CD8-positive, alpha-beta memory T cell (primary cell): ENCODE data around the gene RASSF5. TPM values are rescaled to one million over a fixed set of nuclear protein-coding genes. Genes with fewer than 3 reads are reported as not detected.
A peak's percentile ranks its signal among the peaks of the same experiment; 100 is the strongest.

ENCODE experiments used
- CTCF ChIA-PET: fragments of 350-600 bp; sonication (Branson Sonifier 250); formaldehyde crosslinking; loops from one replicate; lab custom pipeline; 2021; ENCODE audit warnings: antibody characterized with exemption; lab: Charles Lee
- POLR2A ChIA-PET: fragments of 350-600 bp; sonication (Branson Sonifier 250); formaldehyde crosslinking; loops from one replicate; lab custom pipeline; 2021; ENCODE audit warnings: antibody characterized with exemption; lab: Charles Lee
- DNase-seq, 5 donors: peaks; one replicate each; pipeline versions ENCODE4 v3.0.0 to v3.0.0-alpha.2; 2020 to 2022; ENCODE audit warnings: mixed read lengths in 1 of 5
- H3K27ac ChIP-seq: one replicate; pipeline ENCODE4 v1.7.0; 2013; ENCODE audit warnings: low read depth, mild to moderate bottlenecking, low read length, moderate library complexity
- H3K27me3 ChIP-seq: 2 replicates; pipeline ENCODE4 v1.7.0; 2013; ENCODE audit warnings: low read length, mild to moderate bottlenecking; ENCODE audit not compliant: insufficient read depth, poor library complexity, severe bottlenecking
- H3K36me3 ChIP-seq: 2 replicates; pipeline ENCODE4 v1.7.0; 2013; ENCODE audit warnings: mild to moderate bottlenecking, low read length, moderate library complexity; ENCODE audit not compliant: insufficient read depth
- H3K4me1 ChIP-seq: 2 replicates; pipeline ENCODE4 v1.7.0; 2013; ENCODE audit warnings: mild to moderate bottlenecking, low read length, moderate library complexity; ENCODE audit not compliant: insufficient read depth
- H3K4me3 ChIP-seq: 2 replicates; pipeline ENCODE4 v1.7.0; 2013; ENCODE audit warnings: mild to moderate bottlenecking, low read length
- H3K9me3 ChIP-seq: 2 replicates; pipeline ENCODE4 v1.7.0; 2013; ENCODE audit warnings: mild to moderate bottlenecking, low read length
- H3K27ac Mint-ChIP-seq, 8 donors: one replicate each; pipeline ENCODE4 v1.8.0; 2020 to 2021; ENCODE audit warnings: mixed read lengths in 8 of 8, mild to moderate bottlenecking in 6 of 8, inconsistent platforms in 3 of 8, moderate library complexity in 3 of 8
- H3K27me3 Mint-ChIP-seq, 2 donors: one replicate each; pipeline ENCODE4 v1.8.0; 2020 to 2021; ENCODE audit warnings: mixed read lengths in 2 of 2, mild to moderate bottlenecking in 1 of 2, moderate library complexity in 1 of 2
- H3K36me3 Mint-ChIP-seq, 3 donors: one replicate each; pipeline ENCODE4 v1.8.0; 2020 to 2021; ENCODE audit warnings: mixed read lengths in 3 of 3, inconsistent platforms in 1 of 3, mild to moderate bottlenecking in 1 of 3
- H3K4me1 Mint-ChIP-seq, 3 donors: one replicate each; pipeline ENCODE4 v1.8.0; 2020 to 2021; ENCODE audit warnings: mixed read lengths in 3 of 3, inconsistent platforms in 1 of 3, mild to moderate bottlenecking in 1 of 3
- H3K4me3 Mint-ChIP-seq, 7 donors: one replicate each; pipeline ENCODE4 v1.8.0; 2020 to 2021; ENCODE audit warnings: mixed read lengths in 7 of 7, mild to moderate bottlenecking in 6 of 7, moderate library complexity in 4 of 7, inconsistent platforms in 2 of 7
- H3K9me3 Mint-ChIP-seq, 5 donors: one replicate each; pipeline ENCODE4 v1.8.0; 2020 to 2022; ENCODE audit warnings: mixed read lengths in 5 of 5, mild to moderate bottlenecking in 3 of 5, moderate library complexity in 2 of 5, inconsistent platforms in 1 of 5
- polyA plus RNA-seq: library from polyadenylated mRNA; unstranded; fragments of 300-500 nt; fragmentation: Illumina TruSeq; gene quantifications from one replicate; pipeline ENCODE4 v1.2.3, GENCODE V29; 2021
- total RNA-seq, 2 experiments: library from RNA; stranded (reverse); gene quantifications; one replicate each; pipeline ENCODE4 v1.2.3, GENCODE V29; 2021

Gene RASSF5
- total and polyA plus RNA-seq, 3 experiments from 2014 or later, result 163 to 329 (median 165) TPM

- Mint-ChIP-seq H3K4me1 (peaks cover 13 to 27% (median 18%) of the 10 kb centered on the region in 3 donors), H3K27me3 (peaks cover 10 to 19% of the 10 kb centered on the region in 2 donors), H3K4me3 (peak overlapping the region; percentile 85 to 96 (median 89)), H3K27ac (peak overlapping the region; percentile 48 to 95 (median 90)), H3K9me3 (no peaks in the 10 kb centered on the region), H3K36me3 (no peaks in the 10 kb centered on the region)
- CTCF ChIA-PET, result interaction anchor here (0.9 to 8.4 kb wide), 26 partner anchors 9 to 370 kb away, joined by 3 to 108 read pairs (median 6); partner anchors contain the start of genes EIF2D and IKBKE
- Histone ChIP-seq H3K27ac (peak overlapping the region; percentile 49), H3K27me3 (no peaks in the 10 kb centered on the region), H3K9me3 (no peaks in the 10 kb centered on the region), H3K36me3 (no peaks in the 10 kb centered on the region), H3K4me1 (peaks cover 13% of the 10 kb centered on the region), H3K4me3 (peak overlapping the region; percentile 62)
- POLR2A ChIA-PET, result interaction anchor here (0.6 to 1.4 kb wide), 4 partner anchors 10 to 157 kb away, joined by 3 to 7 read pairs (median 3); partner anchors contain the start of gene EIF2D
- peak; percentile 41 to 81 (median 72) for DNase-seq
These were observed 127.2 kb downstream of the RASSF5 start for GRCh38 chr1:206634365-206635079.

- H3K36me3 Mint-ChIP-seq, result no peaks in the 10 kb centered on the region
- Histone ChIP-seq H3K4me1 (peaks cover 13% of the 10 kb centered on the region), H3K27ac (peak within 1 kb of the TSS; percentile 59), H3K27me3 (no peaks in the 10 kb centered on the region), H3K4me3 (peak within 1 kb of the TSS; percentile 62), H3K9me3 (no peaks in the 10 kb centered on the region), H3K36me3 (no peaks in the 10 kb centered on the region)
- ChIA-PET POLR2A (interaction anchor here (0.6 to 1.4 kb wide), 5 partner anchors 11 to 286 kb away, joined by 3 to 7 read pairs (median 3); partner anchors contain the start of genes EIF2D and FCMR), CTCF (interaction anchor here (0.7 to 8.4 kb wide), 33 partner anchors 9 to 369 kb away, joined by 3 to 108 read pairs (median 4); partner anchors contain the start of genes EIF2D and IKBKE)
- no peaks in the 10 kb centered on the region for H3K9me3 Mint-ChIP-seq
- H3K27ac Mint-ChIP-seq, result peak within 1 kb of the TSS; percentile 61 to 95 (median 90)
- peaks cover 13 to 27% (median 18%) of the 10 kb centered on the region in 3 donors for H3K4me1 Mint-ChIP-seq
- H3K27me3 Mint-ChIP-seq, result peaks cover 10 to 13% of the 10 kb centered on the region in 2 donors
- peak within 1 kb of the TSS; percentile 85 to 96 (median 89) for H3K4me3 Mint-ChIP-seq
- DNase-seq, result peak; percentile 84 to 94 (median 87)
These were observed 128.0 kb downstream of the RASSF5 start, which contains the start of gene DYRK3 for GRCh38 chr1:206635080-206635977. DYRK3 (plus strand) TSS chr1:206635536; CDS start chr1:206635704, 168 bp downstream.

- Mint-ChIP-seq H3K4me3 (peak overlapping the region; percentile 64 to 96 (median 86)), H3K27me3 (peaks cover 10 to 13% of the 10 kb centered on the region in 2 donors), H3K27ac (peak overlapping the region in 7 of 8 donors; percentile 9 to 83 (median 52)), H3K9me3 (no peaks in the 10 kb centered on the region), H3K36me3 (no peaks in the 10 kb centered on the region), H3K4me1 (peaks cover 13 to 27% (median 18%) of the 10 kb centered on the region in 3 donors)
- DNase-seq, result no peak
- ChIA-PET CTCF (interaction anchor here (0.8 to 8.4 kb wide), 24 partner anchors 8 to 347 kb away, joined by 3 to 108 read pairs (median 6); partner anchors contain the start of genes EIF2D and IKBKE), POLR2A (interaction anchor here (0.6 to 1.4 kb wide), 4 partner anchors 56 to 285 kb away, joined by 3 read pairs; partner anchors contain the start of gene FCMR)
- Histone ChIP-seq H3K36me3 (no peaks in the 10 kb centered on the region), H3K27me3 (no peaks in the 10 kb centered on the region), H3K4me1 (peaks cover 13% of the 10 kb centered on the region), H3K4me3 (peak overlapping the region; percentile 62), H3K27ac (peak overlapping the region; percentile 59), H3K9me3 (no peaks in the 10 kb centered on the region)
These were observed 128.6 kb downstream of the RASSF5 start for GRCh38 chr1:206635978-206636345.

- DNase-seq, result no peak
- Mint-ChIP-seq H3K36me3 (no peaks in the 10 kb centered on the region), H3K27me3 (peaks cover 10 to 13% of the 10 kb centered on the region in 2 donors), H3K9me3 (no peaks in the 10 kb centered on the region), H3K4me1 (peaks cover 13 to 27% (median 18%) of the 10 kb centered on the region in 3 donors), H3K27ac (peak overlapping the region in 5 of 8 donors; percentile 9 to 83 (median 26)), H3K4me3 (peak overlapping the region in 1 of 7 donors; percentile 67)
- Histone ChIP-seq H3K27me3 (no peaks in the 10 kb centered on the region), H3K4me1 (peaks cover 13% of the 10 kb centered on the region), H3K4me3 (no peak overlapping the region), H3K27ac (no peak overlapping the region), H3K9me3 (no peaks in the 10 kb centered on the region), H3K36me3 (no peaks in the 10 kb centered on the region)
- CTCF ChIA-PET, result interaction anchor here (1.9 to 8.4 kb wide), 4 partner anchors 12 to 345 kb away, joined by 8 to 108 read pairs (median 15); no protein-coding TSS in a partner anchor
- POLR2A ChIA-PET, result interaction anchor here (0.6 kb wide), 1 partner anchor 80 kb away, joined by 3 read pairs; no protein-coding TSS in a partner anchor
These were observed 129.3 kb downstream of the RASSF5 start for GRCh38 chr1:206636671-206637070.

GRCh38 chr1:206637605-206638004, 130.3 kb downstream of the RASSF5 start:
- Histone ChIP-seq H3K9me3 (no peaks in the 10 kb centered on the region), H3K27me3 (no peaks in the 10 kb centered on the region), H3K4me1 (peaks cover 13% of the 10 kb centered on the region), H3K4me3 (no peak overlapping the region), H3K27ac (peak overlapping the region; percentile 3), H3K36me3 (no peaks in the 10 kb centered on the region)
- POLR2A ChIA-PET, result no interaction called here
- DNase-seq, result no peak
- CTCF ChIA-PET, result interaction anchor here (1.1 to 4.7 kb wide), 2 partner anchors 19 to 92 kb away, joined by 3 to 17 read pairs; no protein-coding TSS in a partner anchor
- Mint-ChIP-seq H3K27ac (peak overlapping the region in 3 of 8 donors; percentile 5 to 83 (median 43)), H3K36me3 (no peaks in the 10 kb centered on the region), H3K9me3 (no peaks in the 10 kb centered on the region), H3K4me3 (peak overlapping the region in 1 of 7 donors; percentile 67), H3K27me3 (peaks cover 6 to 10% of the 10 kb centered on the region in 2 donors), H3K4me1 (peaks cover 13 to 27% (median 18%) of the 10 kb centered on the region in 3 donors)

Other genes starting within 250 kb of the RASSF5 start
- 10 to 100 TPM; 17.1 to 18.4 TPM for gene IKBKE, start 37.1 kb upstream of the RASSF5 start, total RNA-seq
- gene IKBKE, start 37.1 kb upstream of the RASSF5 start, polyA plus RNA-seq, result 46.6 TPM
- gene EIF2D, start 104.9 kb downstream of the RASSF5 start, total RNA-seq, result 10 to 100 TPM; 82.7 to 88.7 TPM
- gene EIF2D, start 104.9 kb downstream of the RASSF5 start, polyA plus RNA-seq, result 35.3 TPM
- gene DYRK3, start 128.0 kb downstream of the RASSF5 start, total RNA-seq, result 10 to 100 TPM; 11.0 to 11.7 TPM
- gene DYRK3, start 128.0 kb downstream of the RASSF5 start, polyA plus RNA-seq, result not detected
- 10 to 100 TPM; 78.4 to 79.1 TPM for gene MAPKAPK2, start 177.4 kb downstream of the RASSF5 start, total RNA-seq
- 5.0 TPM for gene MAPKAPK2, start 177.4 kb downstream of the RASSF5 start, polyA plus RNA-seq